Right cardiac atrium (tissue), 5 donors: ENCODE measurements around the gene BUB3. TPM values are rescaled to one million over a fixed set of nuclear protein-coding genes. Genes with fewer than 3 reads are reported as not detected.

Experiments
- ATAC-seq, 2 donors: fragments of 200-7000 bp; cut with Tn5 transposase; one replicate each; pipeline versions ENCODE4 v1.8.0 to v1.9.1; 2020; ENCODE audit warnings: moderate library complexity in 2 of 2, mild to moderate bottlenecking in 1 of 2
- DNase-seq, 3 donors: peaks; one replicate each; pipeline ENCODE4 v3.0.0-alpha.2; 2020
- H3K27ac ChIP-seq: one replicate; pipeline ENCODE4 v1.5.1; 2013; ENCODE audit warnings: mild to moderate bottlenecking, low read length, control low read depth, moderate library complexity
- H3K27me3 ChIP-seq: one replicate; pipeline ENCODE4 v1.6.1; 2013; ENCODE audit not compliant: control insufficient read depth, insufficient read depth
- H3K4me1 ChIP-seq: one replicate; pipeline ENCODE4 v1.6.1; 2013; ENCODE audit warnings: low read length; ENCODE audit not compliant: control insufficient read depth, insufficient read depth
- H3K4me3 ChIP-seq: one replicate; pipeline ENCODE4 v1.5.1; 2013; ENCODE audit warnings: low read length, control low read depth
- H3K9me3 ChIP-seq: one replicate; pipeline ENCODE4 v1.6.1; 2013; ENCODE audit warnings: low read length; ENCODE audit not compliant: control insufficient read depth
- WGBS: extraction: QIAGEN DNeasy Blood & Tissue Kit; methylation state at CpG from one replicate; pipeline ENCODE4 v1.1.7; 2013; 5-methylcytosine and 5-hydroxymethylcytosine counted together
- intact Hi-C, 4 donors: fragments of 100-400 bp; cut with DNase I; formaldehyde crosslinking; loops; one replicate each; pipeline versions ENCODE4 v1.11.0 to v1.14.0; 2022 to 2023
- polyA plus RNA-seq: library from polyadenylated mRNA; stranded (reverse); fragments of 200-250 nt; gene quantifications from one replicate; pipeline ENCODE4 v1.2.3, GENCODE V29; 2013
- total RNA-seq, 4 donors: library from RNA; stranded (reverse); fragmentation: NEBNext Ultra II Directional; extraction: Animal tissue kit (Norgen Biotek cat#: 25700); gene quantifications; one replicate each; pipeline ENCODE4 v1.2.1, GENCODE V29; 2021
- donor health status: healthy with polysubstance abuse.
- donor health status: DM: no; HTN: yes; CAD: no.
- donor health status: DM: no; HTN: no; CAD: no.
- donor health status: DM: no; HTN: yes; CAD: no; lungs with severe emphysema.
- donor health status: DM: yes; HTN: yes; CAD: no.

Gene BUB3
- total and polyA plus RNA-seq, 5 donors: 28.3 to 43.0 (median 35.1) TPM

- H3K9me3 ChIP-seq: no peaks in the 10 kb centered on the region
- over 99% methylated on average over 2 of the region's 2 CpGs for WGBS
- H3K27ac ChIP-seq: no peak overlapping the region
- H3K4me1 ChIP-seq: no peaks in the 10 kb centered on the region
- H3K27me3 ChIP-seq: no peaks in the 10 kb centered on the region
- intact Hi-C loops: no loop called here
- H3K4me3 ChIP-seq: no peak overlapping the region
- no peak for ATAC-seq
- DNase-seq: no peak
Observed at GRCh38 chr10:123183724-123184123, 29.5 kb downstream of the BUB3 start.

GRCh38 chr10:123187781-123188180 lies 33.6 kb downstream of the BUB3 start:
- ATAC-seq (no peak), DNase-seq (no peak)
- 98% methylated on average over 5 of the region's 5 CpGs for WGBS
- Histone ChIP-seq H3K27me3 (no peaks in the 10 kb centered on the region), H3K4me3 (no peak overlapping the region), H3K9me3 (no peaks in the 10 kb centered on the region), H3K4me1 (no peaks in the 10 kb centered on the region), H3K27ac (no peak overlapping the region)
- intact Hi-C loops: no loop called here

- no peak for ATAC-seq
- 90% methylated on average over 8 of the region's 8 CpGs for WGBS
Observed at GRCh38 chr10:123191886-123192285, 37.7 kb downstream of the BUB3 start.

GRCh38 chr10:123194056-123194455 lies 39.9 kb downstream of the BUB3 start:
- no peak overlapping the region for H3K27ac ChIP-seq
- intact Hi-C loops: no loop called here
- WGBS: 90% methylated on average over 9 of the region's 9 CpGs
- H3K4me1 ChIP-seq: no peaks in the 10 kb centered on the region
- H3K4me3 ChIP-seq: no peak overlapping the region
- ATAC-seq: no peak
- H3K27me3 ChIP-seq: no peaks in the 10 kb centered on the region
- no peak for DNase-seq
- H3K9me3 ChIP-seq: no peaks in the 10 kb centered on the region

More at GRCh38 chr10:123191886-123192285, 37.7 kb downstream of the BUB3 start:
- no peaks in the 10 kb centered on the region for H3K27me3 ChIP-seq
- H3K27ac ChIP-seq: no peak overlapping the region
- no peaks in the 10 kb centered on the region for H3K4me1 ChIP-seq
- intact Hi-C loops: no loop called here
- H3K9me3 ChIP-seq: no peaks in the 10 kb centered on the region
- no peak overlapping the region for H3K4me3 ChIP-seq
- DNase-seq: no peak

GRCh38 chr10:123200531-123200930 lies 46.3 kb downstream of the BUB3 start:
- WGBS: 75% methylated on average over 6 of the region's 6 CpGs
- Histone ChIP-seq H3K27ac (no peak overlapping the region), H3K9me3 (no peaks in the 10 kb centered on the region), H3K4me3 (no peak overlapping the region), H3K27me3 (no peaks in the 10 kb centered on the region), H3K4me1 (no peaks in the 10 kb centered on the region)
- DNase-seq: no peak
- intact Hi-C loops: no loop called here
- no peak for ATAC-seq

- DNase-seq (no peak), ATAC-seq (peak in 1 of 2 donors; percentile 47)
- Histone ChIP-seq H3K9me3 (no peaks in the 10 kb centered on the region), H3K4me3 (no peak overlapping the region), H3K27ac (no peak overlapping the region), H3K27me3 (no peaks in the 10 kb centered on the region), H3K4me1 (no peaks in the 10 kb centered on the region)
- intact Hi-C loops: no loop called here
- WGBS: 95% methylated on average over 8 of the region's 8 CpGs
Observed at GRCh38 chr10:123202506-123202905, 48.3 kb downstream of the BUB3 start.

GRCh38 chr10:123203393-123204126 lies 49.4 kb downstream of the BUB3 start:
- Histone ChIP-seq H3K27ac (no peak overlapping the region), H3K9me3 (no peaks in the 10 kb centered on the region), H3K4me1 (no peaks in the 10 kb centered on the region), H3K27me3 (no peaks in the 10 kb centered on the region), H3K4me3 (no peak overlapping the region)
- no peak for DNase-seq
- intact Hi-C loops: no loop called here
- ATAC-seq: no peak
- WGBS: 92% methylated on average over 6 of the region's 6 CpGs

GRCh38 chr10:123204127-123204461 lies 49.9 kb downstream of the BUB3 start:
- DNase-seq (no peak), ATAC-seq (no peak)
- H3K4me3 ChIP-seq: no peak overlapping the region
- no peak overlapping the region for H3K27ac ChIP-seq
- H3K27me3 ChIP-seq: no peaks in the 10 kb centered on the region
- no peaks in the 10 kb centered on the region for H3K4me1 ChIP-seq
- no peaks in the 10 kb centered on the region for H3K9me3 ChIP-seq
- intact Hi-C loops: no loop called here
- 94% methylated on average over 1 of the region's 1 CpG for WGBS

- H3K9me3 ChIP-seq: no peaks in the 10 kb centered on the region
- no peaks in the 10 kb centered on the region for H3K4me1 ChIP-seq
- no peaks in the 10 kb centered on the region for H3K27me3 ChIP-seq
- 91% methylated on average over 3 of the region's 3 CpGs for WGBS
- intact Hi-C loops: no loop called here
- no peak overlapping the region for H3K27ac ChIP-seq
- no peak for ATAC-seq
- no peak for DNase-seq
- no peak overlapping the region for H3K4me3 ChIP-seq
Observed at GRCh38 chr10:123205041-123205440, 50.8 kb downstream of the BUB3 start.

- 88% methylated on average over 1 of the region's 1 CpG for WGBS
- H3K27me3 ChIP-seq: no peaks in the 10 kb centered on the region
- no peaks in the 10 kb centered on the region for H3K4me1 ChIP-seq
- no peak for DNase-seq
- no peak for ATAC-seq
- H3K4me3 ChIP-seq: no peak overlapping the region
- H3K27ac ChIP-seq: no peak overlapping the region
- no peaks in the 10 kb centered on the region for H3K9me3 ChIP-seq
- intact Hi-C loops: no loop called here
Observed at GRCh38 chr10:123212063-123212462, 57.9 kb downstream of the BUB3 start.

- no peak for DNase-seq
- Histone ChIP-seq H3K9me3 (no peaks in the 10 kb centered on the region), H3K27me3 (no peaks in the 10 kb centered on the region), H3K4me3 (no peak overlapping the region), H3K27ac (no peak overlapping the region), H3K4me1 (no peaks in the 10 kb centered on the region)
- ATAC-seq: no peak
- intact Hi-C loops: no loop called here
- WGBS: 79% methylated on average over 6 of the region's 6 CpGs
Observed at GRCh38 chr10:123212640-123213039, 58.4 kb downstream of the BUB3 start.

GRCh38 chr10:123213192-123213591 lies 59.0 kb downstream of the BUB3 start:
- H3K9me3 ChIP-seq: no peaks in the 10 kb centered on the region
- WGBS: 72% methylated on average over 5 of the region's 5 CpGs
- no peaks in the 10 kb centered on the region for H3K27me3 ChIP-seq
- DNase-seq (no peak), ATAC-seq (no peak)
- H3K27ac ChIP-seq: no peak overlapping the region
- no peak overlapping the region for H3K4me3 ChIP-seq
- no peaks in the 10 kb centered on the region for H3K4me1 ChIP-seq
- intact Hi-C loops: no loop called here
